NCI-H2171 treated with DMSO at 0.1 percent for 48 hours (cell line): ENCODE results near the gene SIVA1.

Source experiments
- DNase-seq: peaks from one replicate; lab custom pipeline; 2025; lab: John Stamatoyannopoulos, UW

The SIVA1 gene

DNA sequence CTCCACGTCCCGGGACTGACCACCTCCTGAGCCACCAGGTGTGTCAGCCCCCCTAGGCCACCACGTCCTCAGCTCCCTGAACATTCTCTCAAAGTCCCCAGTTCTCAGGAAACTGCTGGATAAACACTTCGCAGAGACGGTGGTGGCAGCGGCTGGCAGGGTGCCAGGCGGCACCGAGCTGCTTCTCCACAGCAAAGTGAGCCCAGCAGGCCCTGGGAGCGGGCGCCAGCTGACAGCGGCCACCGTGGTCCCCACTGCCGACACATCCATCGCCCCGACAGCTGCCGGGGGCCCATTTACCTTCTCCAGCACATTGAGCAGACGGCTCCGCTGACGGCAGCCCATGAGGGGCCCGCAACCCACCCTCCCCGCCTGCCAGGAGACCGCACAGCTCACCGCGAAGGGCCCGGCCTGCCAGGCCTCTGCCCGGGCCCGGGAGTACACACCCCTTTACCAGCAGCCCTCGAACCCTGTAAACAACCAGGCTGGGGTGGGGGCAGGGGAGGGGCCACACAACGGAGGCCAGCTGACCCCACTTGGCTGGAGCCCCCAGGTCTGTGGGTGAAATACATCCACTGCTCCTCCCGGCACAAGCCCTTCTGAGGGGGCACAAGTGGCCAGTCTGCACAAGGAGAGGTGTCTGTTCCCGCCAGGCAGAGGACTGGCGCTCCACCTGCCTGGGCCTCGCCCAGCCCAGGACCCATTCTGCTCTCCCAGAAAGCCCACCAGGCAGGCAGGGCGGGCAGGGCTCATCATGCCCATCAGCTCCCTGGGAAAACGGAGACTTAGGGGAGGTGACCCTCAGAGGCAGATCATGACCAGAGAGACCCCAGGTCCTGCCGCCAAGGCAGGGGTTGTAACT lies 32.1 kb downstream of the SIVA1 start:
- peak; percentile 88 for DNase-seq

DNA sequence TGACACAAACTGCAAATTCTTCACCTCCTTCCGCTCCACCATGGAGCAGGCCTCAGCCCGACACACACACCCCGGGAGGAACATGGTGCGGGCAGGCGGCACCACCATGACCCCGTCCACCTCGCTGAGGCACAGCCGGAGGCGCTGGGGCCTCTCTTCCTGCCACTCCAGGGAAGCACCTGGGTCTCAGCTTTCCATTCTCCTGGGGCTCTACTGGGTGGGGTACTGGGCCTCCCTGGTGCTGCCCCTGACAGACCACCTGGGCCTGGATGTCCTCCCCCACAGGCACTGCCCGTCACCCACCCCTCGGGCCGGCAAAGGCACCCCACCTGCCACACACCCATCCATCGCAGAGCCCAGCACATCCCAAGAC lies 32.7 kb downstream of the SIVA1 start:
- no peak for DNase-seq

DNA sequence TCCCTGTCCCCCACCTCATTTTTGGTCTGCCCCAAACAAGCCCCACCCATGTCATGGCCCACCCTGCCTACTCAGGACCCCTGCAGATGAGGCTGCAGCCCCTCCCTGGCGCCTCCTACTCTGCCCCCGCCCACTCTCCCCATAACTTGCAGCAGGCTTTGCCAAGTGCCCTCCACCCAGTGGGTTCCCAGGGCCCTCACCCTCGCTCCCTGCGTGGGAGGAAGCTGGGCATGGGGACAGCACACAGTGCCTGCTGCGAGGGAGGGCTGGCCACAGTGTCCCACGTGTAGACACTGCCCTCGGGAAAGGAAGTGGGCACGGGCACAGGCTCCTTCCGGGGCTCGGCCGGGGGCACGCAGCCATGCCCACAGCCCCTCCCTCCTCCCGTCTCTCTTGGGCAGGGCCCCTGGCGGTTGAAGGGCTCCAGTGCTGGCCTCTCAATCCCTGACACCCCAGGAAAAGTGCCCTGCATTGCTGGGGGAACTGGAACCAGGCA lies 33.2 kb downstream of the SIVA1 start:
- DNase-seq: no peak

DNA sequence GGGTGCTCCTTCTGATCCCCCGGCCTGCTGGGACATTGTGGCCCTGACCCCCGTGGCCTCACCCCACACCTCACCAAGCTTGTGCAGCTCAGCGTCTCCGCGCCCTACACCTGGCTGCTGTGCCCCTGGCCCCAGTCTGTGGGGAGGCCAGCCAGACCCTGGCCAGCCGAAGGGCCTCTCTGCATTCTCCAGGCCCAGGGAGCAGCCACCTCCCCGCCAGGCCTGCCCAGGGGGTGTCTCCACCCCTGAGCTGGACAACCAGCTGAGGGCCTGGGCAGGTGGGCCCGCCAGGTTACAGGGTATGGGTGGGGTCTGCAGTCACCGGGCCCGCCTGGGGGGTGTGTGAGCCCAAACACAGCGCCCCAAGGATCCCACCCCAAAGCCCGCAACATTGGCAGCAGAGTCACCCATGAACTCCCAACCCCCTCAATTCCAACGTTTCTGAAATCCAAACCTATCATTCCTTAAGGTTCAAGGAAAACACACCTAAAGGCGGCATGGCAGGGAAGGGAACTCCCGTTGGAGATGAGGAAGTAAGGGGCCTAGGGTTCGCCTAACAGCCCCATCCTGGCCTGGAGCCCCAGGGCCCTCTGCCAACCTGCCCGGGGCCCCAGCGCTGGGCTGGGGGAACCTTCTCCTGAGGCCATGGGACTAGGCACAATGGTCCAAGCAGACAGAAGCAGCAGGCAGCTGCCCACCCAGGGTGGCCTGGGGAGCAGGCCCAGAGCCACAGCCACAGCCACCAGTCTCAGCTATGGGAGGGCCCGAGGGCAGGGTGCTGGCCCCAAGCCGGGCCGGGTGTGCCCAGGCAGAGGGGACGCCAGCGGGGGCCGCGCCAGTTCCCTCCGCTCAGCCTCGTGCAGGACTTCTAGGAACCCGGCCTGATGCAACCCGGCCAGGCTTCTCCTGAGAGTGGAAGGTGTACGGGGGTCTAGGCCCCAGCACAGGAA lies 34.1 kb downstream of the SIVA1 start:
- no peak for DNase-seq

DNA sequence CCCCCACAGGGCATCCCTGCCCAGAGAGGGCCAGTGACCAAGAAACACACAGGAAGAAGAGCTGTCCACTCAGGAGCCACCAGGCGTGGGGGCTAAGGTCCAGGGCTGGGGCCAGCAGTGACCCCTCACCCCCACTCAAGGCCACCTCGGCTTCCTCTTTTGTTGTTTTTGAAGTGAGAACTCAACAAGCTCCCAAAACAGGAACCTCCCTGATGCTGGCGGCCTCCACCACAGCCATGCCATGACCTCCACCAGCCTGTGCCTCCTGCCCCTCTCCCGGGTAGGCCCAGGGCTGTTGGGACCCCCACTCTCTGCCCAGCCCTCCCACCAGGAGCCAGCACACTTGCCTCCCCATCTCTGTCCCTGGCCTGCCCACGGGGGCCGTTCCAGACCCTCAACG lies 34.8 kb downstream of the SIVA1 start:
- DNase-seq: no peak

DNA sequence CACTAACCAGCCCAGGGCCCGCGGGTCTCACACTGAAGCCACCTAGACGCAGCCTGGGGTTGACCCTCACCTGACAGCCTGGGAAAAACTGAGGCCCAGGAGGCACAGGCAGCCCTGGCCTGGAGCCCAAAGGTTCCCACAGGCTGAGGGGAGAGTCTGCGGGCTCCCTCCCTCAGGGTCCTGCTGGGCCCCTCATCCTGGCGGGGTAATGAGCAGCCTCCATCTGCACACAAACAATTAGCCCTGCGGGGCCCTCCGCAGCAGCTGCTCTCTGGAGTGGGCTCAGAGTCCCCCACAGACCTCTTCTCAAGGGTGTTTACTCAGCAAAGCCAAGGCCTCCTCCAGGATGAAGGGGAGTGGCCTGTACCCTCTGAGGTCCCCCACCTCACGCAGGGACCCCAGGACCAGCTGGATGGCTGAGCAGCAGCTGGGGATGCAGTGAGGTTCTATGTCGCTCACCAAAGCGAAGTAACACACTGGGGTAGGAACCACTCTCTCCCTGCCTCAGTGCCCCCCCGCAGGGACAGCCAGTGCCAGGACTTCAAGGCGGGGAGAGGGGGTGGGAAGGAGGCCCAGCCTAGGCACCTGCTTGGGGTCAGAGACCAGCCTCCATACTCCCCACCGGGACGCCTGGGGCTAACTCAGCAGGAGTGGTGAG lies 35.3 kb downstream of the SIVA1 start:
- peak; percentile 96 for DNase-seq

DNA sequence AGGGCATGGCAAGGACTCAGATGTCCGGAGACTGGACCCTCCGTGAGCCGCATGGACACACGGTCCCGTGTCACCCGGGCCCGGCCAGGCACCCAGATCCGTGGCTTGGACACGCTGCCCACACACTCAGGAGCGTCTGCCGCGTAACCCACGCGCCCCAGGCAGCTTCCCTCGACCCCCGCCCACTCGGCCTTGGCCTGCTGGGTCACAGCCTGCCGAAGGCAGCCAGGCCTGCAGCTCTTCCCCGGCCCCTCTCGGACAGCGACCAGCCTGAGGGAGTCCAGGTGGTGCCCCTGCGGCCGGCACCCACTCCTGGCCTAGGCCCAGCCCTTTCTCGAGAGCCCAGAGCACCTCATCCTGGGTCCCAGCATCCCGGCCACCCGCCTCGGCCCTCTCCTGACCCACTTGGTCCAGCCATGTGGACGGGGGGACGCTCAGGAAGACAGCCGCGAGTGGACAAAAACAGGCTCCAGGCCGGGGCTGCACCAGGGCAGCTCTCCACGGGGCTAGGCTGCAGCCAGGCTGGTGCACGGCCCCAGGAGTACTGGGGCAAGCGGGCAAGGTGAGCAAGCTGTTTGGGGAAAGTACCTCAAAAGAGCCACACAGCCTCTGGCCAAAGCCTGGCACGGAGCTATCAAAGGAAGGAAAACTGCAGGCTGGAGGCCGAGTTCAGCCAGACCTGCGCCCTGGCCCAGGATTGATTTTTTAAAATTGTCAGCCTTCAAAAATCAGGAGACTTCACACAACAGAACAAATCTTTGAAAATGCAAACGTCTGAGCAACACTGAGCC lies 36.1 kb downstream of the SIVA1 start:
- no peak for DNase-seq

DNA sequence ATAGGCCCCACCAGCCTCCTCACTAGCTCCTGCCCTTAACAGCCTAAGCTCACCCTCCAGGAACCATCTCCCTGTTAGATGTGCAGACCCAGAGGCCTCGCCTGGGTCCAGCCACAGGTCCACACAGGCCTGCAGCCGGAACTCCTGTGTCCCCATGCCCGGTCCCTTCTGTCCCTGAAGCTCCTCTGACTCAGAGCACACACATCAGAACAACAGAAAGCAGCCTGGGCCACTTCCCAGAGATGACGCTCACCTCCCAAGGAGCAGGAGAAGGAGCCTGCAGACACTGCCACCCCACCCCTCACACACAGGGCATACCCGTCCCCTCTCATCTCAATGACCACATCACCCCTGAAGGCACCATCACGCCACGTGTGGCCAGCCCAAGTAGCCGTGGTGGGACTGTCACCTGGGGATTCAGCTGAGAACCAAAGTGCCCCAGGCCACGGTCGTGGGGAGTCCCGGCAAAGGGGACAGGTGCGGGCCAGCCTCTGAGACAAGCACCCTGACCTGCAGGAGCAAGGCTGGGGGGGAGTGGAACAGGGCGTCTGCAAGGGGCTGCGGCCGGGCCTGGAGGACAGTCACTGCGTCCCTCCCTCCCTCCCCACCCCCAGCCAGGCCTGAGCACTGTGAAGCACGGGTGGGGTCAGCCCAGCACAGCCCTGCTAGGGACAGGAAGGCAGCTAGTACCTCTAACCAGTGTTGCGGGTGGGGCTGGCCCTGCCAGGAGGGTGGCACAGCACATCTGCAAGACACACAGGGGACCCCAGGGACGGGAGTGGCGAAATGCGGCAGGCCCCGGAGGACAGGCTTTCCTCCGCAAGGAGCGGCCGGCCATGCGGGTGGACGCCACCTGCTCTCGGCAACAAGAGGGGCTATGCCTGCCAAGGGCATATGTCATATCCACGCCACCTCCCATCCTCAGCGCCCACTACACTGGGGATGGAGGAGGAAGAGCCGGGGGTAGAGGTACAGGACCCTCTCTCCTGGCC lies 37.1 kb downstream of the SIVA1 start:
- DNase-seq: no peak

DNA sequence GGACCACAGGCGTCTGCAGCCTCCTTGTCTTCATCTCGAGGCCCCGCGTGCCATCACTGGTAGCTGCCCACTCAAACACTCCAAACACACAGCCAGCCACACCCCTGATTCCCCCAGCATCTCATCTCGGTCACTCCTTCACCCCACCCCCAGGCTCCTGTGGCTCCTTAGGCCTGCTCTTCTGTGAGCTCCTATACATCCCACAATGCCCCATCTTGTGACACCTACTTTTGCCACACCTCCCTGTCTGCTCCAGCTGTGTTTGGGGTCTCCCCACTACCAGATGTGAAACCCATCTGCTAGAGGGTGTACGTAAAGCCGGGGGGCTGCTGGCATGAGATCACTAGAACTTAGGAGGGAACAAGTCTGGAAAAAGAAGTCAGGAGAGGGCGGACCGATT lies 38.5 kb downstream of the SIVA1 start:
- DNase-seq: no peak

DNA sequence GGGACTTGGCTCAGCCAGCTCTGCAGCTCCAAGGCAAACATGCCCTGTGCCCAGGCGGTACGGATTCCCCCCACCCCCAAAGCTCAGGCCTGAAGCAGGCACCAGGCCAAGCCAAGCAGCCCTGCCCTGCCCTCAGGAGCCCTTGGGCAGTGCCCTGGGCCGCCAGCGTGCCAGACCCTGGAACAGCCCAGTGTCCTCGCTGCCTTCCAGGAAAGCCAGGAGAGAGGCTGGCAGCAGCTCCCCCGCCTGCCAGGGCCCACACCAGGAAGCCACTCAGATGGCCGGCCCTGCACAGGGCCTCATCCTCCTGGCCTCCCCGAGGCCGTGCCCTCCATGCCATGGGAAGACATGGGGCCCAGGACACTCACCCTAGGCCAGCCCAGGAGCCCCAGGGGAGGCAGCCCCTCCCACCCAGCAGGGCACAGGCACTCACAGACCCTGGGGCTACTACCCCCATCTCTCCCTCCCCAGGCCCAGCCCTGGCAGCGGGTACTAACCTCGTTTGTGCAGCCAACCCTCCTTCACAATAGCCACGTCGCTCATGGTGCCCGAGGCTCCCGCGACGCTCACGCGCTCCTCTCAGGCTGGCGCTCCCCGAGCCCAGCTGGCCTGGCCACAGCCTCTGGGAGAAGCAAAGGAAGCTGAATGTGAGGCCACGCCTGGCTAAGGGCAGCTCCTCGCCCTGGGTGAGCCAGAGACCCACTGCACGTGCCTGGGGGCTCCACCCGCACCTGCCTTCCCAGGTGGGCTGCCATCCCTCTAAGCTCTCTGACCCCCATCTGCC lies 39.3 kb downstream of the SIVA1 start:
- no peak for DNase-seq

DNA sequence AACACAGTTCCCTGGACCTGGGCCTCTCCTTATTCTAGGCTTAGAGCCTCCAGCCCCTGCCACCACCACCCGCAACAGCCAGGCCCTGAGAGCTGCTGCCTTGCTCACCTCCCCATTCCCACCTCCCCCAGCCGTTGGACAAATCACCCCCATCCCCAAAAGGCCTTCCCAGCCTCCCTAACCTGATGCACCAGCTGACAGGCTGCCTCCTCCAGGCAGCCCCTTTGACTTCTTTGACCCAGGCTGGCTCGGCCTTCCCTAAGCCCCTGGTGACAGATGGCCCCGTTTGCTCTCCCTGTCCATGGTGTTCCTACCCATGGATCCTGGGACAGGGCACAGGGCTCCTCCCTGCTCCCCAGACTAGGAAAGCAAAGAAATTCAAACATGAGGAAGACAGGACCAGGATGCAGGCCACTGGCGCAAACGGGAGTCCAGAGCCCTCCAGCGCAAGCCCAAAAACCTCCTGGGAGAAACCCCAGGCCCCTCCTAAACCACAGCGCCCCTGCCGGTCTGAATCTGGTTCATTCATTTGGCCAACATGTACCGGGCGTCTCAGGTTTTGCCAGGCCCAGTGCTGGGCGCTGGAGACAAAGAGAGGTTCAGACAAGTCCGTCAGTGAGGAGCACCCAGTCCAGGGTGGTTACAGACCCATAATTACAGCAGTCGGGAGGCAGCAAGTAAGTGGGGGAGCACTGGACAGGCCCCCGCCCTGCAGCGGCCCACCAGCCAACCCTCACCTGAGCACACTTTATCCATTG lies 40.2 kb downstream of the SIVA1 start:
- no peak for DNase-seq

DNA sequence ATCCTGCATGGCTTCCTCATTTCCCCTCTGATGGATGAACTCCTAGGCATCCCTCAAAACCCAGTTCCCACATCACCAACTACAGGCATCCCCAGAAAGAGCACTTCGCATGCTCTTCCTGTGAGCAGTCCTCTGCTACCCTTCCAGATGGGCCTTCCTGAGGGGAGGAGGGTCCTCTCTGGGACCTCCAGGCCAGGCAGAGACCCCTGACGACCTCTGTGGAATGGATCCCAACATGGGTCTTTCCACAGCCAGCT lies 40.7 kb downstream of the SIVA1 start:
- no peak for DNase-seq

DNA sequence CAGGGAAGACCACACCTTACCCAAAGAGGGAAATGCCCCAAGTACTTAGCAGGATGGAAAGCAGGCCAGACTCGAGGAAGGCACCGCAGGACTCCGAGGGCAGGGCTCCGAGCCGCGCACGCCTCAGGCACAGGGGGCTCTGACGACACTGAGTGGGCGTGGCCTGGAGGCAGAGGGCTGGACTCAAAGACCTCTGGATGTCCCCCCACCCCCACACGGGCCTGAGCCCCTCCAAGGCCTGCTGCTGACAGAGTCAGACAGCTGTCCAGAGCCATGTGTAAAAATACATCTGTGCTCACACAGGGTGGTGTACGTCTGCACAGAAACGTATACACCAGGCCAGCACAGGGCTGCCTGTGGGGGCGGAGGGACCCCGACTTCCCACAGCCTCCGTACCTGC lies 41.2 kb downstream of the SIVA1 start:
- DNase-seq: no peak

DNA sequence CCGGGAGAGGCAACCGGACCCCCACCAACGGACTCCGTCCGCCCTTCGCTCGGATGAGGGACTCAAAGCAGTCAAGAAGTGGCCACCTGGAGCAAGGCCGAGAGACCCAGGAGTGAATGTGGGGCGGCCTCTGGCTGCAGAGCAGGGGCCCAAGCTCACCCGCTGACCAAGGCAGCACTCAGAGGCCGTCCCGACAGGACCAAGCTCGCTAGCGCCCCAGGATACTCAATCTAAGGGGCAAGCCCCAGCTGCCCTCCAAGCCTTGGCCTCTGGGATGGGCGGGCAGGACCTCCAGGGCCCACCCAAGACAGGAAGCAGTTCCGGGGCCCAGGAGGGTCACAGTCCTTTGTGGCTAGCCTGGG lies 41.7 kb downstream of the SIVA1 start:
- DNase-seq: no peak

DNA sequence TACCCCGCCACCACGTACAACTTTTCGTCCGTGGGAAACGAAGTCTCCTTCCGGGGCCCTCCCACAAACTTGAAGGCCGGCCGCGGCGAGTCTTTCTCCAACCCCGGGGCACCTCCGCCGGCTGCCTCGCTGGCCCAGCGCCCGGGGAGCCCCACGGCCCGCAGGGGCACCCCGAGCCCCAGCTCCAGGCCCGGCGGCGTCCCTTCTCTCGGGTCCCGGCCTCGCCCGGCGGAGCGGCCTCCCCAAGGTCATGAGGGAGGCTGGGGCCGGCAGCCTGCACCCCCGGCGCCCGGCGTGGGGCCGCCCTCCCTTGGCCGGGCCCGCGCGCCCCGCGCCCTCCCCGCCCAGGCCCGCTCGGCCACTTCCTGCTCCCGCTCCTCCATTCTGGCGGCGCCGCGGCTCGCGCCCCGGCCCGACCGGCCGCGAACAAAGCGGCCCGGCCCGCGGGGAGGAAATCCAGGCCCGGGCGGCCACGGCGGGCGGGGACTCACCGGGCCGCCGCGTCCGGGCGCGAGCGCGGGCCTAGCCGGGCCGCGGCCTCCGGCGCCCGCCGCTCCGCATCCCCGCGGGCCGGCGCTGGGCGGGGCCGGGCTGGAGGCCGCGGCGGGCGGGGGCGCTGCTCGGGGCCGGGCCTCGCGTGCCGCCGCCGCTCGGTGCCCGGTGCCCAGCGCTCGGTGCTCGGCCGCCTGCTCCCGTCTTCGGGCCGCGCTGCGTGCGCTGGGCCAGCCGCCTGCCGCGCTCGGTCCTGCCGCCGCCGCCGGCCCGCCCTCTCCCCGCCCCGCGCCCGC lies 42.2 kb downstream of the SIVA1 start, which contains the start of gene AKT1:
Gene AKT1 (minus strand): TSS at position 756 of the 788 bp plus-strand sequence. CDS start 3,105 bp downstream, outside the sequence.
- no peak for DNase-seq

DNA sequence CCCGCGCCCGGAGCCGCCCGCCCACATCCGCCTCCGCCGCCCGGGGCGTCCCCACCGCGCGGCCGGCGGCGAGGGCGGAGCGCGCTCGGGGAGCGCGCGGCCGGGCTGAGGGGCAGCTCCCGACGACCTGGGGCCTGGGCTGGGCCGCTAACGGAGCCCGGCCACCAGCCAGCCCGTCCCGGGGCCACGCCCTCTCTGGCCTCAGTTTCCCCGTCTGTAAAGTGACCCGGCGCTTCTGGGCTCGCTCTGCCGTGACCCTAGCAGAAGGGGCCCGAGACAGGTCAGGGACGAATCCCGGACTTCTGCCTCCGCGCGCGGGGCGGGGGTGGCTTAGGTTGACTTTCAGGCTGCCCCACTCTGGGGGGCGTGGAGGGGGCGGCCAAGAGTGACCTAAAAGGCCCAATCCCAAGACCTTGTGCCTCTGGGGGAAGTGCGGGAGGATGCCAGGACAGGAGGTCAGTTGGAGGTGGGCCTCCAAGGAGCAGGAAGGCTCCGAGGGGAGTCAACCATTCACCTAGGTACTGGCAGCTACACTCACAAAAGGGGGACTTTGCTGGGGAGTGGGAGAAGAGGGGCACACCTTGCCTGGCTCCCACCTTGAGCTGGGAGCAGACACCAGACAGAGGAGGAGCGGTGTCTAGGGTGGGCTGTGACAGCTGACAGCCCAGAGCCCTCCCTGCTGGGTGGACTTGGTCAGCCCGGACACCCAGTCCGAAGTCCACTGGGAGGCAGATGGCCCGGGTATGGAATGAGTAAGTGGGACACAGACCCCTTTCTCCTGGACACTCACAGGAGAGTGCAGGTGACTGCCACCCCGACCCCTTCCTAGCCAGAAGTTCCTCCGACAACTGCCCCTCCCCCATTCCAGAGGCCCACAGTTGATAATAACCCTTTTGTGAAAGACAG lies 43.1 kb downstream of the SIVA1 start:
- DNase-seq: no peak

DNA sequence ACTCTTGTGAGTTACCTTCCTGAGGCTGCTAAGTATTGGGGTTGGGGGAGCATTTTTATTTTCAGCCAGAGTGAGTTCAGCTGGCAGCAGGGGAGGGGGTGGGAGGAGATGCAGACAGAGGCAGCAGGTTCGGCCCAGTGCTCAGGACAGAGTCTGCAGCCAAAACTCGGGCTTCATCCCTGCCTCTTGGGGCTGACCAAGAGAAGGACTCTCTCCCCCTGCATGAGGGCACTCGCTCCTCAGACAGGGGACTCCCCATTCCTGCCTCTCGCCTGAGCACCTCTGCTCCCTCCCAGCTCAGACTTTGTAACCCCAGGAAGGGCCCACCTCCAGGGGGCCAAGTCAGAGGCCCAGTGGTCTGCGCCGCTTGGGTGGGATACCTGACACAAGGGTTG lies 43.7 kb downstream of the SIVA1 start:
- no peak for DNase-seq
